Activated effector memory CD4-positive, alpha-beta T cell treated with Interleukin-2 at 50 U/mL for 16 hours (primary cell): ENCODE results near the gene TUNAR.

Source experiments
- DNase-seq: peaks from one replicate; pipeline ENCODE4 v3.0.0-alpha.2; 2020

Gene TUNAR

GRCh38 chr14:95876761-95877538 is at the start of gene TUNAR:
Gene TUNAR (plus strand): TSS chr14:95876832.
- DNase-seq: no peak

GRCh38 chr14:95828649-95829265 is 47.9 kb upstream of the TUNAR start:
- no peak for DNase-seq

- no peak for DNase-seq
These were observed 47.3 kb upstream of the TUNAR start for GRCh38 chr14:95829321-95829720.

- DNase-seq: no peak
These were observed 46.2 kb upstream of the TUNAR start for GRCh38 chr14:95830386-95830785.

- no peak for DNase-seq
These were observed 45.6 kb upstream of the TUNAR start for GRCh38 chr14:95831041-95831440.

GRCh38 chr14:95831468-95831867 is 45.2 kb upstream of the TUNAR start:
- DNase-seq: no peak

- no peak for DNase-seq
These were observed 44.6 kb upstream of the TUNAR start for GRCh38 chr14:95832012-95832411.

GRCh38 chr14:95833429-95833828 is 43.2 kb upstream of the TUNAR start:
- no peak for DNase-seq

- no peak for DNase-seq
These were observed 42.1 kb upstream of the TUNAR start for GRCh38 chr14:95834496-95834895.

GRCh38 chr14:95835121-95835730 is 41.4 kb upstream of the TUNAR start:
- DNase-seq: no peak

GRCh38 chr14:95838862-95839261 is 37.8 kb upstream of the TUNAR start:
- no peak for DNase-seq

GRCh38 chr14:95840094-95840700 is 36.4 kb upstream of the TUNAR start:
- DNase-seq: no peak

GRCh38 chr14:95841668-95842067 is 35.0 kb upstream of the TUNAR start:
- no peak for DNase-seq

- no peak for DNase-seq
These were observed 26.9 kb upstream of the TUNAR start for GRCh38 chr14:95849761-95850160.

- DNase-seq: no peak
These were observed 26.2 kb upstream of the TUNAR start for GRCh38 chr14:95850429-95850828.

- no peak for DNase-seq
These were observed 21.0 kb upstream of the TUNAR start for GRCh38 chr14:95855606-95856005.

GRCh38 chr14:95857275-95857674 is 19.4 kb upstream of the TUNAR start:
- no peak for DNase-seq

- no peak for DNase-seq
These were observed 17.7 kb upstream of the TUNAR start for GRCh38 chr14:95858893-95859292.

- no peak for DNase-seq
These were observed 14.4 kb upstream of the TUNAR start for GRCh38 chr14:95862243-95862642.

GRCh38 chr14:95863295-95863694 is 13.3 kb upstream of the TUNAR start:
- no peak for DNase-seq

GRCh38 chr14:95869776-95870175 is 6.9 kb upstream of the TUNAR start:
- DNase-seq: no peak

- no peak for DNase-seq
These were observed 5.9 kb upstream of the TUNAR start for GRCh38 chr14:95870772-95871171.

GRCh38 chr14:95871531-95871930 is 5.1 kb upstream of the TUNAR start:
- DNase-seq: no peak

GRCh38 chr14:95872777-95873176 is 3.9 kb upstream of the TUNAR start:
- no peak for DNase-seq
